Loucy (cell line): ENCODE data around the gene FGD6.
"Not testable (repeated sequence)": the region's sequence is repeated elsewhere in the genome, so short reads cannot be mapped to it uniquely, and the experiment has no call there.

Experiments
- H2AFZ ChIP-seq: fragments of 200-600 bp; sonication (generic); 2 replicates; pipeline ENCODE4 v1.6.0; 2016; ENCODE audit warnings: antibody characterized with exemption, mild to moderate bottlenecking, low read length, moderate library complexity
- H3F3A ChIP-seq: fragments of 200-600 bp; 2 replicates; pipeline ENCODE4 v1.6.0; 2016; ENCODE audit warnings: antibody characterized with exemption, low read depth, mild to moderate bottlenecking
- H3K27me3 ChIP-seq: fragments of 200-600 bp; sonication (generic); 2 replicates; pipeline ENCODE4 v1.6.1; 2014; ENCODE audit warnings: low read length, mild to moderate bottlenecking; ENCODE audit not compliant: insufficient read depth, poor library complexity, severe bottlenecking
- H3K36me3 ChIP-seq: fragments of 200-600 bp; sonication (generic); 2 replicates; pipeline ENCODE4 v1.6.1; 2016; ENCODE audit warnings: low read length; ENCODE audit not compliant: insufficient read depth
- H3K4me1 ChIP-seq: fragments of 200-600 bp; sonication (generic); 2 replicates; pipeline ENCODE4 v1.5.1; 2014; ENCODE audit warnings: low read length, mild to moderate bottlenecking; ENCODE audit not compliant: insufficient read depth, poor library complexity, severe bottlenecking
- H3K4me2 ChIP-seq: fragments of 200-600 bp; sonication (generic); 2 replicates; pipeline ENCODE4 v1.6.0; 2014; ENCODE audit warnings: antibody characterized with exemption, low read length, low read depth, mild to moderate bottlenecking; ENCODE audit not compliant: poor library complexity, severe bottlenecking
- H3K4me3 ChIP-seq: fragments of 200-600 bp; sonication (generic); 2 replicates; pipeline ENCODE4 v1.5.1; 2014; ENCODE audit warnings: low read length, mild to moderate bottlenecking, mixed read lengths; ENCODE audit not compliant: poor library complexity, severe bottlenecking
- H3K79me2 ChIP-seq: fragments of 200-600 bp; sonication (generic); 2 replicates; pipeline ENCODE4 v1.6.1; 2014; ENCODE audit warnings: low read length; ENCODE audit not compliant: insufficient read depth
- H3K9ac ChIP-seq: fragments of 200-600 bp; sonication (generic); 2 replicates; pipeline ENCODE4 v1.6.0; 2014; ENCODE audit warnings: mild to moderate bottlenecking, low read depth, low read length, moderate library complexity; ENCODE audit not compliant: poor library complexity, severe bottlenecking
- H3K9me2 ChIP-seq: fragments of 200-600 bp; sonication (generic); replicated peaks from 2 replicates; pipeline ENCODE4 v1.6.1; 2016; ENCODE audit warnings: low read depth, low read length, mixed read lengths
- H3K9me3 ChIP-seq: fragments of 200-600 bp; sonication (generic); 2 replicates; pipeline ENCODE4 v1.6.1; 2014; ENCODE audit warnings: mild to moderate bottlenecking, antibody characterized with exemption, low read length, low read depth; ENCODE audit not compliant: insufficient read depth
- H4K20me1 ChIP-seq: fragments of 200-600 bp; sonication (generic); 2 replicates; pipeline ENCODE4 v1.6.0; 2014; ENCODE audit warnings: antibody characterized with exemption, low read length, mild to moderate bottlenecking; ENCODE audit not compliant: insufficient read depth, poor library complexity, severe bottlenecking
- CTCF ChIP-seq: fragments of 200-600 bp; sonication (generic); conservative IDR thresholded peaks from 2 replicates; pipeline ENCODE4 v1.5.1; 2014; ENCODE audit warnings: mild to moderate bottlenecking, antibody characterized with exemption, low read length
- EZH2phosphoT487 ChIP-seq: fragments of 200-600 bp; IDR thresholded peaks from 2 replicates; pipeline ENCODE4 v1.6.1; 2018; ENCODE audit warnings: antibody characterized with exemption, mild to moderate bottlenecking, moderate library complexity, borderline replicate concordance

FGD6 gene

GRCh38 chr12:95240556-95240955 lies 23.3 kb upstream of the FGD6 start:
- H4K20me1 ChIP-seq: peaks cover 51% of the 10 kb centered on the region
- no peaks in the 10 kb centered on the region for H3K9me3 ChIP-seq
- H3K9me2 ChIP-seq: no peaks in the 10 kb centered on the region
- no peaks in the 10 kb centered on the region for H3F3A ChIP-seq
- H3K4me1 ChIP-seq: no peaks in the 10 kb centered on the region
- peaks cover 20% of the 10 kb centered on the region; the same call in 1 of the 2 replicates for H3K36me3 ChIP-seq
- no peak overlapping the region for H3K9ac ChIP-seq
- H3K4me3 ChIP-seq: no peak overlapping the region
- H3K27me3 ChIP-seq: no peaks in the 10 kb centered on the region
- peaks cover 96% of the 10 kb centered on the region for H3K79me2 ChIP-seq
- no peak overlapping the region for H3K4me2 ChIP-seq
- H2AFZ ChIP-seq: no peak overlapping the region
- TF ChIP-seq CTCF (no peak), EZH2phosphoT487 (no peak)

- not testable (repeated sequence) for H3K4me2 ChIP-seq, H3F3A ChIP-seq, H3K4me1 ChIP-seq, H3K9me3 ChIP-seq, H3K9ac ChIP-seq, H3K4me3 ChIP-seq, H3K27me3 ChIP-seq, H2AFZ ChIP-seq, H3K9me2 ChIP-seq
- Histone ChIP-seq H3K36me3 (peaks cover 20% of the 10 kb centered on the region; the same call in 1 of the 2 replicates), H3K79me2 (peaks cover 89% of the 10 kb centered on the region), H4K20me1 (peaks cover 45% of the 10 kb centered on the region)
Measured at GRCh38 chr12:95239835-95240234, 22.6 kb upstream of the FGD6 start.

- H3K4me1 ChIP-seq: no peaks in the 10 kb centered on the region
- TF ChIP-seq CTCF: no peak
- TF ChIP-seq EZH2phosphoT487: no peak
Measured at GRCh38 chr12:95239216-95239615, 21.9 kb upstream of the FGD6 start.

GRCh38 chr12:95238150-95238549 lies 20.9 kb upstream of the FGD6 start:
- no peaks in the 10 kb centered on the region for H3K27me3 ChIP-seq
- no peak overlapping the region for H3K4me3 ChIP-seq
- no peak overlapping the region for H2AFZ ChIP-seq
- H3F3A ChIP-seq: no peaks in the 10 kb centered on the region
- no peak overlapping the region for H3K9ac ChIP-seq
- peaks cover 87% of the 10 kb centered on the region for H3K79me2 ChIP-seq
- peaks cover 18% of the 10 kb centered on the region; the same call in 1 of the 2 replicates for H3K36me3 ChIP-seq
- no peaks in the 10 kb centered on the region for H3K9me2 ChIP-seq
- TF ChIP-seq EZH2phosphoT487 (no peak), CTCF (no peak)
- H3K9me3 ChIP-seq: no peaks in the 10 kb centered on the region
- H3K4me2 ChIP-seq: no peak overlapping the region
- H3K4me1 ChIP-seq: no peaks in the 10 kb centered on the region
- H4K20me1 ChIP-seq: peaks cover 45% of the 10 kb centered on the region

More at GRCh38 chr12:95239216-95239615, 21.9 kb upstream of the FGD6 start:
- no peak overlapping the region for H3K9ac ChIP-seq
- no peaks in the 10 kb centered on the region for H3F3A ChIP-seq
- H3K79me2 ChIP-seq: peaks cover 87% of the 10 kb centered on the region
- H3K9me3 ChIP-seq: no peaks in the 10 kb centered on the region
- H3K4me3 ChIP-seq: no peak overlapping the region
- H4K20me1 ChIP-seq: peaks cover 39% of the 10 kb centered on the region
- no peaks in the 10 kb centered on the region for H3K27me3 ChIP-seq
- H3K36me3 ChIP-seq: peaks cover 22% of the 10 kb centered on the region; the same call in 1 of the 2 replicates
- H3K4me2 ChIP-seq: no peak overlapping the region
- H2AFZ ChIP-seq: no peak overlapping the region
- no peaks in the 10 kb centered on the region for H3K9me2 ChIP-seq
